ENCODE data around the gene IL16. TPM values are rescaled to one million over a fixed set of nuclear protein-coding genes. Genes with fewer than 3 reads are reported as not detected.

Gene IL16
- total and polyA plus RNA-seq, 11 donors: 1.2 to 21.6 (median 3.7) TPM

GRCh38 chr15:81289910-81290309, 93.2 kb downstream of the IL16 start:
- no peak overlapping the region for H3K4me3 ChIP-seq
- ATAC-seq: no peak
- H3K27ac ChIP-seq: no peak overlapping the region
- intact Hi-C loops (cut with DNase I): no loop called here
- no peaks in the 10 kb centered on the region for H3K9me3 ChIP-seq
- H3K36me3 ChIP-seq: peaks cover 0 to 55% (median 0%) of the 10 kb centered on the region in 9 donors
- TF ChIP-seq, protein P1, sequence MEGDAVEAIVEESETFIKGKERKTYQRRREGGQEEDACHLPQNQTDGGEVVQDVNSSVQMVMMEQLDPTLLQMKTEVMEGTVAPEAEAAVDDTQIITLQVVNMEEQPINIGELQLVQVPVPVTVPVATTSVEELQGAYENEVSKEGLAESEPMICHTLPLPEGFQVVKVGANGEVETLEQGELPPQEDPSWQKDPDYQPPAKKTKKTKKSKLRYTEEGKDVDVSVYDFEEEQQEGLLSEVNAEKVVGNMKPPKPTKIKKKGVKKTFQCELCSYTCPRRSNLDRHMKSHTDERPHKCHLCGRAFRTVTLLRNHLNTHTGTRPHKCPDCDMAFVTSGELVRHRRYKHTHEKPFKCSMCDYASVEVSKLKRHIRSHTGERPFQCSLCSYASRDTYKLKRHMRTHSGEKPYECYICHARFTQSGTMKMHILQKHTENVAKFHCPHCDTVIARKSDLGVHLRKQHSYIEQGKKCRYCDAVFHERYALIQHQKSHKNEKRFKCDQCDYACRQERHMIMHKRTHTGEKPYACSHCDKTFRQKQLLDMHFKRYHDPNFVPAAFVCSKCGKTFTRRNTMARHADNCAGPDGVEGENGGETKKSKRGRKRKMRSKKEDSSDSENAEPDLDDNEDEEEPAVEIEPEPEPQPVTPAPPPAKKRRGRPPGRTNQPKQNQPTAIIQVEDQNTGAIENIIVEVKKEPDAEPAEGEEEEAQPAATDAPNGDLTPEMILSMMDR (IDR thresholded peaks at IDR 0.05): no peak
- no peak for TF ChIP-seq POLR2A (IDR thresholded peaks at IDR 0.05)
- 80 to 88% (median 83%) methylated on average over 4 of the region's 4 CpGs for WGBS, 4 donors
- H3K27me3 ChIP-seq: no peaks in the 10 kb centered on the region
- H3K4me1 ChIP-seq: peaks cover 0 to 54% (median 8%) of the 10 kb centered on the region in 12 donors
- no peak for DNase-seq

DNA sequence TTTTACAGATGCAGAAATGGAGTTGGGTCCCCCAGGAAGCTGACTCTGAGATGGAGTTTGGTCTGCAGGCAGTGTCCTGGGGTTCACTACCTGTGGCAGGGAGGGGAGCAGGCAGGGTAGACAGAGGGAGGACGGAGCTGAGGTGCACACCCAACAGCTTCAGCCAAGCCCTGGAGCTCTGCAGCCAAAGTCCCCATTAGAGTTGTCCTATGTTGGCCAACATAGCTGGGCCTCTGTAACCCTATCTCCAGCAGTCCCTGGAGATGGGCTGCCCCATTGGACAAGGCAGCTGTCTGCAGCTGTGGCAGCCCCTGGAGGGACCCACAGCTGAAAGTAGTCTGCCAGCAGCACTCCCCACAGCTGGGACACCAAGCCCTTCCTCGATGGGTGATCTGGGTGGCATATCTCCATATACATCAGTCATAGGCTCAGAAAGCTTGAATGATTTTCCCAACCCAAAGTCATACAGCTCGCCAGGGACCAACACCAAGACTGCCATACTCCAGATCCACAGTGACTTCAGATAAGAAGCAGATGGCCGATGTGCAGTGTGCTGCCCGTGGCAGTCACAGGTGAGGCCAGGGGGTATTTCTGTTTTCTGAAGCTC, 95.3 kb downstream of the IL16 start:
- Histone ChIP-seq H3K9me3 (no peaks in the 10 kb centered on the region), H3K4me1 (peaks cover 0 to 55% (median 16%) of the 10 kb centered on the region in 12 donors), H3K36me3 (peaks cover 0 to 41% (median 0%) of the 10 kb centered on the region in 9 donors), H3K27me3 (no peaks in the 10 kb centered on the region), H3K27ac (peak overlapping the region in 1 of 12 donors; percentile 93), H3K4me3 (no peak overlapping the region)
- WGBS, 4 donors: 63 to 97% (median 85%) methylated on average over 4 to 5 of the region's 5 CpGs
- intact Hi-C loops (cut with DNase I): no loop called here
- TF ChIP-seq POLR2A (IDR thresholded peaks at IDR 0.05): no peak
- TF ChIP-seq, protein P1 (IDR thresholded peaks at IDR 0.05): no peak
- ATAC-seq: no peak
- DNase-seq: no peak

DNA sequence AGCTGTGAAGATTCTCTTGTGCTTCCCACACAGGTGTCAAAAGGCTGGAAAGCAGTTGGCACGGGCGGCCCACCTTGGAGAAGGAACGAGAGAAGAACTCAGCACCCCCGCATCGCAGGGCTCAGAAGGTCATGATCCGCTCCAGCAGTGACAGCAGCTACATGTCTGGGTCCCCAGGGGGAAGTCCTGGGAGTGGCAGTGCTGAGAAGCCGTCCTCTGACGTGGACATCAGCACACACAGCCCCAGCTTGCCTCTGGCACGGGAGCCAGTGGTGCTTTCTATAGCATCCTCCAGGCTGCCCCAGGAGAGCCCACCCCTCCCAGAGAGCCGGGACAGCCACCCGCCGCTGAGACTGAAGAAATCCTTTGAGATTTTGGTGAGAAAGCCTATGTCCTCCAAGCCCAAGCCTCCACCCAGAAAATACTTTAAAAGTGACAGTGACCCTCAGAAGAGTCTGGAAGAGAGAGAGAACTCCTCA, 95.9 kb downstream of the IL16 start:
- 80 to 87% (median 82%) methylated on average over 3 to 12 of the region's 12 CpGs for WGBS, 4 donors
- Histone ChIP-seq H3K4me1 (peaks cover 0 to 54% (median 16%) of the 10 kb centered on the region in 12 donors), H3K27me3 (no peaks in the 10 kb centered on the region), H3K36me3 (peaks cover 0 to 41% (median 0%) of the 10 kb centered on the region in 9 donors), H3K27ac (peak overlapping the region in 1 of 12 donors; percentile 93), H3K4me3 (peak overlapping the region in 1 of 12 donors; percentile 38), H3K9me3 (no peaks in the 10 kb centered on the region)
- DNase-seq (peak in 2 of 5 donors; percentile 48 to 53), ATAC-seq (peak in 1 of 4 donors; percentile 26)
- TF ChIP-seq, protein P1 (IDR thresholded peaks at IDR 0.05): no peak
- TF ChIP-seq POLR2A (IDR thresholded peaks at IDR 0.05): no peak
- intact Hi-C loops (cut with DNase I): no loop called here

DNA sequence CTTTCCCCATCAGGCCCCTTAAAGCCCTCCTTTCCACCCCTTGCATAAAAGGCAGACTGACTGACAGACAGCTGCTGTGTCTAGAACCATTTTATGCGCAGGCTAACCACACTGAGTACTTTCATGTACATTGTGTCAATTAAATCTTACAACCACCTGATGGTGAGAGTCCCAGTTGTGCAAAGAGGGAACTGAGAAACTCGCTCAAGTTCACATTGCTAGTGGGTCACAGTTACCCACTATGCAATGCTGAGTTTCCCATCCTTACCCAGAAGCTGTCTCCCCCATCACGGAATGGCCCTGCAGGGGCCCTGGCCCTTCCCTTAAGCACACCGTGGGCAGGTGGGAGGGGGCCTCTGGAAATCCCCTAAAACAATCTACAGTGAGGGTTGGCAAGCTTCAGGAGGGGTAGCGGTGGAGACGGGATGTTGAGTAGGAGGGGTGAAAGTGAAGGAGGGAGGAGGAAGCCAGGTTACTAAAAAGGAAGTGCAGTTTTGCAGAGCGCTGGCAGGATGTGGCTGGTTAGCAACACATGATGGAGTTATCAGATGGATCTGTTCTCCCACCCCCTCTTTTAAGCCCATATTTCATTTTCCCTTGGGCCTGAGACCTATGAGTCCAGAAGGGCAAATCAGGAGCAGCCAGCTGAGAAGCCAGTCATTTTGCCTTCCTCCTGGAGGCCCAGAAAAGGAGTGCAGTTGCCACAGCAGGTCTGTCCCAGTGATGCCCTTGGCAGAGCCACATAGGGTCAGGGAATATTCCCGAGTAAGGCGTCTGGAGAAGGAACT, 97.2 kb downstream of the IL16 start:
- Histone ChIP-seq H3K36me3 (peaks cover 0 to 45% (median 0%) of the 10 kb centered on the region in 9 donors), H3K4me1 (peaks cover 0 to 65% (median 16%) of the 10 kb centered on the region in 12 donors), H3K4me3 (peak overlapping the region in 1 of 12 donors; percentile 38), H3K27me3 (no peaks in the 10 kb centered on the region), H3K27ac (peak overlapping the region in 5 of 12 donors; percentile 19 to 93 (median 42)), H3K9me3 (no peaks in the 10 kb centered on the region)
- TF ChIP-seq, protein P1 (IDR thresholded peaks at IDR 0.05): no peak
- TF ChIP-seq POLR2A (IDR thresholded peaks at IDR 0.05): no peak
- intact Hi-C loops (cut with DNase I): no loop called here
- ATAC-seq: peak in 2 of 4 donors; percentile 9 to 48
- 57 to 68% (median 62%) methylated on average over 9 of the region's 9 CpGs for WGBS, 4 donors
- no peak for DNase-seq
